Endothelial cell of umbilical vein (primary cell): ENCODE results near the gene NXPE3. TPM values are rescaled to one million over a fixed set of nuclear protein-coding genes. Genes with fewer than 3 reads are reported as not detected.

Experiments used
- BruUV-seq: library from RNA; stranded (reverse); fragments of 400-500 nt; replicated peaks from 2 replicates; lab custom pipeline; 2021; lab: Mats Ljungman, UMichigan
- CTCF ChIA-PET: fragments of 300-600, 350-600 bp; sonication (Branson Sonifier 250); formaldehyde crosslinking; loops from one replicate; lab custom pipeline; 2021; ENCODE audit warnings: antibody characterized with exemption, inconsistent platforms; lab: Charles Lee
- POLR2A ChIA-PET: fragments of 300-600, 350-600 bp; sonication (Branson Sonifier 250); formaldehyde crosslinking; loops from one replicate; lab custom pipeline; 2021; ENCODE audit warnings: antibody characterized with exemption, inconsistent platforms; lab: Charles Lee
- DNase-seq: peaks from one replicate; pipeline ENCODE4 v3.0.0-alpha.2; 2011; ENCODE audit warnings: low read depth, low spot score
- FAIRE-seq: peaks from 2 replicates; lab custom pipeline; 2011; peaks lifted over from hg19 to GRCh38; lab: Jason Lieb, UNC
- H2AFZ ChIP-seq: 2 replicates; pipeline ENCODE4 v1.6.0; 2012; ENCODE audit warnings: low read depth, low read length, control low read depth, inconsistent platforms
- H3K27ac ChIP-seq: 2 replicates; pipeline ENCODE4 v1.5.1; 2011; ENCODE audit warnings: low read depth, mild to moderate bottlenecking, control low read depth, low read length, moderate library complexity; ENCODE audit not compliant: insufficient read depth
- H3K27me3 ChIP-seq, 2 experiments: 2 replicates each; pipeline versions ENCODE4 v1.6.0 to v1.6.1; 2011; ENCODE audit warnings: low read length in 2 of 2, mixed read lengths in 1 of 2; ENCODE audit not compliant: control insufficient read depth in 2 of 2, insufficient read depth in 2 of 2
- H3K36me3 ChIP-seq, 2 experiments: 2 replicates in 1 of 2; 3 replicates in 1 of 2; pipeline ENCODE4 v1.5.1; 2011; ENCODE audit warnings: low read length in 2 of 2, mild to moderate bottlenecking in 1 of 2, moderate library complexity in 1 of 2; ENCODE audit not compliant: control insufficient read depth in 2 of 2, insufficient read depth in 2 of 2; ENCODE audit errors: extremely low read depth in 1 of 2
- H3K4me1 ChIP-seq: 3 replicates; pipeline ENCODE4 v1.5.1; 2011; ENCODE audit warnings: mild to moderate bottlenecking, low read length; ENCODE audit not compliant: control insufficient read depth, insufficient read depth; ENCODE audit errors: extremely low read depth
- H3K4me2 ChIP-seq: 2 replicates; pipeline ENCODE4 v1.6.1; 2011; ENCODE audit warnings: low read length, control low read depth, mixed read lengths; ENCODE audit not compliant: insufficient read depth
- H3K4me3 ChIP-seq, 3 experiments: fragments of 200-600 bp in 1 of 3; sonication (generic), shearing (Covaris generic) in 1 of 3; replicated peaks in 1 of 3; 2 replicates each; pipeline ENCODE4 v1.5.1; 2011 to 2016; ENCODE audit warnings: control low read depth in 3 of 3, low read length in 3 of 3, mild to moderate bottlenecking in 2 of 3, inconsistent platforms in 1 of 3, low read depth in 1 of 3, moderate library complexity in 1 of 3; ENCODE audit not compliant: insufficient read depth in 1 of 3
- H3K79me2 ChIP-seq: 2 replicates; pipeline ENCODE4 v1.6.0; 2012; ENCODE audit warnings: low read length, inconsistent platforms; ENCODE audit not compliant: control insufficient read depth, insufficient read depth
- H3K9ac ChIP-seq: replicated peaks from 2 replicates; pipeline ENCODE3; 2011; ENCODE audit warnings: low read length, control low read depth; ENCODE audit not compliant: insufficient read depth; ENCODE audit errors: extremely low read depth
- H3K9me1 ChIP-seq: replicated peaks from 3 replicates; pipeline ENCODE4 v1.6.0; 2011; ENCODE audit warnings: mild to moderate bottlenecking, low read length; ENCODE audit not compliant: control insufficient read depth, insufficient read depth; ENCODE audit errors: extremely low read depth
- H3K9me3 ChIP-seq: replicated peaks from 2 replicates; pipeline ENCODE4 v1.5.1; 2012; ENCODE audit warnings: low read length, inconsistent platforms; ENCODE audit not compliant: control insufficient read depth, insufficient read depth
- H4K20me1 ChIP-seq: replicated peaks from 2 replicates; pipeline ENCODE3; 2011; ENCODE audit warnings: mild to moderate bottlenecking, low read length; ENCODE audit not compliant: control insufficient read depth, insufficient read depth; ENCODE audit errors: extremely low read depth
- CTCF ChIP-seq, 2 donors: IDR thresholded peaks; 1 replicate in 1 of 2; 2 replicates in 1 of 2; pipeline ENCODE4 v1.5.1; 2011; ENCODE audit warnings: low read length in 2 of 2, mild to moderate bottlenecking in 2 of 2, moderate library complexity in 2 of 2, control low read depth in 1 of 2, inconsistent platforms in 1 of 2, low read depth in 1 of 2; ENCODE audit not compliant: insufficient read depth in 1 of 2; ENCODE audit errors: extremely low read depth in 1 of 2
- EZH2 ChIP-seq: IDR thresholded peaks from 2 replicates; pipeline ENCODE4 v1.6.1; 2012; ENCODE audit warnings: borderline replicate concordance, low read depth, mild to moderate bottlenecking, moderate library complexity, low read length, inconsistent platforms; ENCODE audit not compliant: severe bottlenecking
- FOS ChIP-seq: IDR thresholded peaks from 2 replicates; pipeline ENCODE4 v1.6.1; 2011; ENCODE audit warnings: mild to moderate bottlenecking, low read length, moderate library complexity, borderline replicate concordance; ENCODE audit not compliant: insufficient read depth
- GATA2 ChIP-seq: IDR thresholded peaks from 2 replicates; pipeline ENCODE4 v1.7.0; 2011; ENCODE audit warnings: low read depth, mild to moderate bottlenecking, moderate library complexity, mixed read lengths, low read length; ENCODE audit not compliant: insufficient read length, insufficient read depth
- JUN ChIP-seq: IDR thresholded peaks from 2 replicates; pipeline ENCODE4 v1.6.1; 2011; ENCODE audit warnings: borderline replicate concordance, low read depth; ENCODE audit not compliant: insufficient read length, insufficient read depth
- MAX ChIP-seq: IDR thresholded peaks from 2 replicates; pipeline ENCODE4 v1.6.1; 2011; ENCODE audit not compliant: insufficient read depth, insufficient read length
- MYC ChIP-seq: IDR thresholded peaks from one replicate; pipeline ENCODE4 v1.6.1; 2011; ENCODE audit warnings: mild to moderate bottlenecking, low read depth, low read length
- POLR2A ChIP-seq: IDR thresholded peaks from 2 replicates; pipeline ENCODE4 v1.6.1; 2012; ENCODE audit warnings: low read depth, mild to moderate bottlenecking, control low read depth, low read length
- POLR2AphosphoS5 ChIP-seq: IDR thresholded peaks from 2 replicates; pipeline ENCODE4 v1.6.1; 2012; ENCODE audit warnings: low read depth, mild to moderate bottlenecking, control low read depth, low read length, moderate library complexity; ENCODE audit not compliant: insufficient read depth
- dilution Hi-C: fragments of 300-500 bp; cut with MboI; formaldehyde crosslinking; loops from one replicate; pipeline ENCODE4 v1.15.0; 2019; ENCODE audit warnings: low sequenced_read_pairs; ENCODE audit not compliant: extremely low pct_ligation_motif_present
- intact Hi-C: fragments of 100-400 bp; cut with micrococcal nuclease; formaldehyde crosslinking; loops from one replicate; pipeline ENCODE4 v1.10.0; 2022
- polyA plus RNA-seq, 4 experiments: library from polyadenylated mRNA; depleted of rRNA in 3 of 4; stranded (reverse) in 3 of 4; unstranded in 1 of 4; fragments of >200 nt; gene quantifications; 2 replicates each; pipeline versions ENCODE4 v1.2.1 to v1.2.3, GENCODE V29; 2011 to 2012; ENCODE audit warnings: missing spikeins in 1 of 4
- total RNA-seq: library from RNA; stranded (reverse); gene quantifications from 2 replicates; pipeline ENCODE4 v1.2.3, GENCODE V29; 2021

Gene NXPE3
- total and polyA plus RNA-seq, 2 donors (not counting 3 experiments of a cell fraction or from before 2014, with no cell fraction given) = 13.7 to 20.3 TPM

- no peak for FAIRE-seq
Measured at GRCh38 chr3:101867996-101868395, 89.0 kb downstream of the NXPE3 start.

More at GRCh38 chr3:101867996-101868395, 89.0 kb downstream of the NXPE3 start:
- Histone ChIP-seq H2AFZ (no peak overlapping the region), H3K4me3 (no peak overlapping the region), H3K27ac (no peak overlapping the region), H3K9me1 (no peaks in the 10 kb centered on the region), H3K79me2 (no peaks in the 10 kb centered on the region), H3K4me2 (no peak overlapping the region), H3K9ac (no peak overlapping the region), H3K4me1 (peaks cover 17% of the 10 kb centered on the region), H4K20me1 (no peaks in the 10 kb centered on the region), H3K36me3 (no peaks in the 10 kb centered on the region), H3K27me3 (no peaks in the 10 kb centered on the region), H3K9me3 (no peaks in the 10 kb centered on the region)
- intact Hi-C loops = no loop called here
- POLR2A ChIA-PET = interaction anchor here (0.6 to 1.7 kb wide), 3 partner anchors 16 to 327 kb away, joined by 3 to 5 read pairs (median 3); partner anchors contain the start of gene NFKBIZ
- no TSS peak for BruUV-seq
- CTCF ChIA-PET = interaction anchor here (1.3 to 3.4 kb wide), 3 partner anchors 9 to 361 kb away, joined by 3 to 15 read pairs (median 11); no protein-coding TSS in a partner anchor
- DNase-seq = no peak
- no peak for TF ChIP-seq CTCF (IDR thresholded peaks at IDR 0.05; ENCODE audit: extremely low read depth in 1 of 2, insufficient read depth in 1 of 2, low read depth in 1 of 2, low read length in 2 of 2)
- TF ChIP-seq EZH2 = no peak
- TF ChIP-seq FOS = no peak
- no peak for TF ChIP-seq POLR2AphosphoS5
- TF ChIP-seq MYC = no peak
- TF ChIP-seq POLR2A = no peak
- TF ChIP-seq JUN = no peak
- TF ChIP-seq MAX = no peak
- no peak for TF ChIP-seq GATA2
- dilution Hi-C loops = loop anchor here (25.0 kb wide), 1 partner anchor 294 kb away; no protein-coding TSS in a partner anchor
